DND-41 (cell line): ENCODE measurements around the gene RRP9.

Experiments used
- EZH2 ChIP-seq: IDR thresholded peaks from 3 replicates; pipeline ENCODE4 v1.6.1; 2012; ENCODE audit warnings: borderline replicate concordance, low read depth, mild to moderate bottlenecking, moderate library complexity, low read length, inconsistent platforms; ENCODE audit not compliant: severe bottlenecking
- TF ChIP-seq, protein P1 (sequence below): IDR thresholded peaks from 2 replicates; pipeline ENCODE4 v1.5.1; 2012; ENCODE audit warnings: borderline replicate concordance, low read length, moderate library complexity, mild to moderate bottlenecking; ENCODE audit not compliant: poor library complexity, severe bottlenecking; ENCODE audit errors: extremely low read depth

DNA sequence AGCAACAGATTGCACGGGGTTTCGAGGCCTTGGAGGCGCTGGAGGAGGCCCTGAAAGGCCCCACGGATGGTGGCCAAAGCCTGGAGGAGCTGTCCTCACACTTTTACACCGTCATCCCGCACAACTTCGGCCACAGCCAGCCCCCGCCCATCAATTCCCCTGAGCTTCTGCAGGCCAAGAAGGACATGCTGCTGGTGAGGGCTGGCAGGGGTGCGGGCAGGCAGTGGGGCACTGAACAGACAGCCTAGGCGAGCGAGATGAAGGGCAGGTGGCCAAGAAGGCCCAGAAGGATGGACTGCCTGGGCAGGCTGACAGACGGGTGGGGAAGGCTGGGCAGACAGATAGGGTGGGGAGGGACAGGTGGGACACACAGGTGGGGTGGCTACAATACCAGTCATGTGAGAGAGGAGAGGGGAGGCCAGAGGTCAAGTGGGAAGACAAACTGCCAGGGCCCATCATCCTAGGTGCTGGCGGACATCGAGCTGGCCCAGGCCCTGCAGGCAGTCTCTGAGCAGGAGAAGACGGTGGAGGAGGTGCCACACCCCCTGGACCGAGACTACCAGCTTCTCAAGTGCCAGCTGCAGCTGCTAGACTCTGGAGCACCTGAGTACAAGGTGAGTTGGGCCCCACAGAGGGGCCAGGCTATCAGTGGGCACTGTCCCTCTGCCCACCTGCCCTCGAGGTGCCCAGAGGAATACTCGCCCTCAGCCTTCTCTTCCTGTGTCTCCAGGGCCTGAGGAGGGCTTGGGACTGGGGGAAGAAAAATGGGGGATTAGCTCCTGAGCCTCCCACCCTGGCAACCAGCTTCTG lies 3.5 kb upstream of the RRP9 start:
- TF ChIP-seq, protein P1, sequence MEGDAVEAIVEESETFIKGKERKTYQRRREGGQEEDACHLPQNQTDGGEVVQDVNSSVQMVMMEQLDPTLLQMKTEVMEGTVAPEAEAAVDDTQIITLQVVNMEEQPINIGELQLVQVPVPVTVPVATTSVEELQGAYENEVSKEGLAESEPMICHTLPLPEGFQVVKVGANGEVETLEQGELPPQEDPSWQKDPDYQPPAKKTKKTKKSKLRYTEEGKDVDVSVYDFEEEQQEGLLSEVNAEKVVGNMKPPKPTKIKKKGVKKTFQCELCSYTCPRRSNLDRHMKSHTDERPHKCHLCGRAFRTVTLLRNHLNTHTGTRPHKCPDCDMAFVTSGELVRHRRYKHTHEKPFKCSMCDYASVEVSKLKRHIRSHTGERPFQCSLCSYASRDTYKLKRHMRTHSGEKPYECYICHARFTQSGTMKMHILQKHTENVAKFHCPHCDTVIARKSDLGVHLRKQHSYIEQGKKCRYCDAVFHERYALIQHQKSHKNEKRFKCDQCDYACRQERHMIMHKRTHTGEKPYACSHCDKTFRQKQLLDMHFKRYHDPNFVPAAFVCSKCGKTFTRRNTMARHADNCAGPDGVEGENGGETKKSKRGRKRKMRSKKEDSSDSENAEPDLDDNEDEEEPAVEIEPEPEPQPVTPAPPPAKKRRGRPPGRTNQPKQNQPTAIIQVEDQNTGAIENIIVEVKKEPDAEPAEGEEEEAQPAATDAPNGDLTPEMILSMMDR, result no peak
- TF ChIP-seq EZH2, result no peak
